GM13977 (cell line): ENCODE measurements around the gene SPRR2F.

Experiments
- DNase-seq: peaks from one replicate; pipeline ENCODE4 v3.0.0; 2012; ENCODE audit warnings: low spot score
- CTCF ChIP-seq: IDR thresholded peaks from 2 replicates; pipeline ENCODE4 v1.5.1; 2012; ENCODE audit warnings: mild to moderate bottlenecking, control low read depth; ENCODE audit not compliant: insufficient read depth; ENCODE audit errors: extremely low read depth, missing control alignments
- in situ Hi-C: fragments of 300-500 bp; cut with MboI; formaldehyde crosslinking; loops from one replicate; pipeline ENCODE4 v1.12.0; 2022; ENCODE audit warnings: low sequenced_read_pairs, low pct_unique_long_range_greater_than_20kb, mixed read lengths, inconsistent platforms; ENCODE audit not compliant: unreplicated experiment

Gene SPRR2F

GRCh38 chr1:153072806-153073726, 40.2 kb downstream of the SPRR2F start:
- TF ChIP-seq CTCF, result no peak
- no peak for DNase-seq
- in situ Hi-C loops, result no loop called here

GRCh38 chr1:153071511-153071910, 41.8 kb downstream of the SPRR2F start, which contains the start of gene SPRR2B:
Gene SPRR2B (minus strand): TSS chr1:153071611. CDS start chr1:153070839, 772 bp downstream.
- no peak for DNase-seq
- no peak for TF ChIP-seq CTCF
- in situ Hi-C loops, result no loop called here

DNA sequence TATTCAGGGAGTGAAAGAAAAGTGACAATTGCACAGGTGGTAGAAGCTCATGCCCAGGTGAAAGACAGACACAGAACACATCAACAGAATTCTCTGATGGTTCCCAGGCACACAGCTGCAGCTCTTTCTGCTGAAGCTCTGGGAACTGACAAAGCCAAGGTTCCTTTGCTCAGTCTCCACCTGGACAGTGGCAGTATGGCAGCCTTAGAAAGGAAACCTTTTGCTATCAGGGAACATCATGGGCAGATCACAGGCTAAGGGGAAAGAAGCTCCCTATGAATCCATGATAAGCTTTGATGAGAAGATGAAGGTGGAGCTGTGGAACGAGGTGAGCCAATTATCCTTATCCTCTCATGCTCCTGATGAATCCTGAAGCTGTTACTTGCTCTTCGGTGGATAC, 43.1 kb downstream of the SPRR2F start:
- TF ChIP-seq CTCF, result no peak
- in situ Hi-C loops, result no loop called here
- DNase-seq, result no peak
